T-helper 17 cell (primary cell): ENCODE measurements around the gene INPP4A. TPM values are rescaled to one million over a fixed set of nuclear protein-coding genes. Genes with fewer than 3 reads are reported as not detected.

Experiments used
- ATAC-seq: fragments of 150-1000 bp; cut with Tn5 transposase; 2 replicates; pipeline ENCODE4 v1.10.0; 2021; ENCODE audit warnings: mild to moderate bottlenecking, moderate library complexity
- DNase-seq, 3 donors: peaks; one replicate each; pipeline versions ENCODE4 v3.0.0 to v3.0.0-alpha.2; 2020 to 2021
- H3K9me3 ChIP-seq: one replicate; pipeline ENCODE4 v1.7.0; 2013; ENCODE audit warnings: low read length, mild to moderate bottlenecking; ENCODE audit not compliant: control insufficient read depth, poor library complexity, severe bottlenecking
- H3K27ac Mint-ChIP-seq: one replicate; pipeline ENCODE4 v1.8.0; 2022; ENCODE audit warnings: mild to moderate bottlenecking, moderate library complexity, mixed read lengths
- H3K27me3 Mint-ChIP-seq: one replicate; pipeline ENCODE4 v1.8.0; 2022; ENCODE audit warnings: mixed read lengths
- H3K36me3 Mint-ChIP-seq: one replicate; pipeline ENCODE4 v1.8.0; 2022; ENCODE audit warnings: low read depth, mixed read lengths
- H3K4me1 Mint-ChIP-seq: one replicate; pipeline ENCODE4 v1.8.0; 2022; ENCODE audit warnings: mild to moderate bottlenecking, mixed read lengths
- H3K4me3 Mint-ChIP-seq: one replicate; pipeline ENCODE4 v1.8.0; 2022; ENCODE audit warnings: mild to moderate bottlenecking, moderate library complexity, mixed read lengths
- total RNA-seq, 4 donors: library from RNA in 2 of 4; stranded (reverse) in 2 of 4; gene quantifications; one replicate each; pipeline ENCODE4 v1.2.3 and lab custom pipeline; 2022 to 2026

INPP4A gene
- total RNA-seq, 2 donors from 2014 or later, result 109 to 110 TPM

- DNase-seq (no peak), ATAC-seq (peak; percentile 9)
- Mint-ChIP-seq H3K4me1 (peaks cover 35% of the 10 kb centered on the region), H3K36me3 (peaks cover 8% of the 10 kb centered on the region), H3K4me3 (peak overlapping the region; percentile 99), H3K27ac (peak overlapping the region; percentile 98), H3K27me3 (no peaks in the 10 kb centered on the region)
- no peaks in the 10 kb centered on the region for H3K9me3 ChIP-seq
Observed at GRCh38 chr2:98445177-98445682, 572 bp downstream of the INPP4A start.

- no peaks in the 10 kb centered on the region for H3K9me3 ChIP-seq
- Mint-ChIP-seq H3K27me3 (no peaks in the 10 kb centered on the region), H3K4me1 (peaks cover 42% of the 10 kb centered on the region), H3K36me3 (peaks cover 8% of the 10 kb centered on the region), H3K4me3 (peak overlapping the region; percentile 99), H3K27ac (peak overlapping the region; percentile 98)
- ATAC-seq (no peak), DNase-seq (no peak)
Observed at GRCh38 chr2:98445683-98446581, 1.3 kb downstream of the INPP4A start.

- Mint-ChIP-seq H3K4me3 (peak overlapping the region; percentile 99), H3K4me1 (peaks cover 50% of the 10 kb centered on the region), H3K36me3 (peaks cover 8% of the 10 kb centered on the region), H3K27ac (peak overlapping the region; percentile 98), H3K27me3 (no peaks in the 10 kb centered on the region)
- no peaks in the 10 kb centered on the region for H3K9me3 ChIP-seq
- DNase-seq, result no peak
- ATAC-seq, result no peak
Observed at GRCh38 chr2:98446850-98447249, 2.2 kb downstream of the INPP4A start.

GRCh38 chr2:98448441-98449145, 3.9 kb downstream of the INPP4A start:
- Mint-ChIP-seq H3K27me3 (no peaks in the 10 kb centered on the region), H3K4me3 (peak overlapping the region; percentile 81), H3K36me3 (peaks cover 4% of the 10 kb centered on the region), H3K4me1 (peaks cover 65% of the 10 kb centered on the region), H3K27ac (peak overlapping the region; percentile 98)
- DNase-seq (no peak), ATAC-seq (peak; percentile 81)
- H3K9me3 ChIP-seq, result no peaks in the 10 kb centered on the region

- ATAC-seq (no peak), DNase-seq (no peak)
- no peaks in the 10 kb centered on the region for H3K36me3 Mint-ChIP-seq
- no peaks in the 10 kb centered on the region for H3K9me3 ChIP-seq
- peak overlapping the region; percentile 98 for H3K27ac Mint-ChIP-seq
- no peaks in the 10 kb centered on the region for H3K27me3 Mint-ChIP-seq
- H3K4me3 Mint-ChIP-seq, result peak overlapping the region; percentile 77
- H3K4me1 Mint-ChIP-seq, result peaks cover 78% of the 10 kb centered on the region
Observed at GRCh38 chr2:98452396-98453027, 7.9 kb downstream of the INPP4A start.

GRCh38 chr2:98453083-98453482, 8.4 kb downstream of the INPP4A start:
- Mint-ChIP-seq H3K4me1 (peaks cover 77% of the 10 kb centered on the region), H3K4me3 (peak overlapping the region; percentile 77)

GRCh38 chr2:98453531-98453930, 8.9 kb downstream of the INPP4A start:
- Mint-ChIP-seq H3K4me3 (peak overlapping the region; percentile 77), H3K27me3 (no peaks in the 10 kb centered on the region), H3K4me1 (peaks cover 79% of the 10 kb centered on the region), H3K36me3 (no peaks in the 10 kb centered on the region), H3K27ac (peak overlapping the region; percentile 98)
- no peaks in the 10 kb centered on the region for H3K9me3 ChIP-seq
- DNase-seq (no peak), ATAC-seq (no peak)

More at GRCh38 chr2:98453083-98453482, 8.4 kb downstream of the INPP4A start:
- Mint-ChIP-seq H3K27me3 (no peaks in the 10 kb centered on the region), H3K27ac (peak overlapping the region; percentile 98), H3K36me3 (no peaks in the 10 kb centered on the region)
- no peak for ATAC-seq
- no peak for DNase-seq
- no peaks in the 10 kb centered on the region for H3K9me3 ChIP-seq

GRCh38 chr2:98454073-98454472, 9.4 kb downstream of the INPP4A start:
- Mint-ChIP-seq H3K4me3 (peak overlapping the region; percentile 85), H3K36me3 (no peaks in the 10 kb centered on the region), H3K27me3 (no peaks in the 10 kb centered on the region)

GRCh38 chr2:98454500-98455235, 10.0 kb downstream of the INPP4A start:
- Mint-ChIP-seq H3K4me3 (peak overlapping the region; percentile 85), H3K4me1 (peaks cover 82% of the 10 kb centered on the region), H3K36me3 (no peaks in the 10 kb centered on the region), H3K27ac (peak overlapping the region; percentile 98), H3K27me3 (no peaks in the 10 kb centered on the region)
- ATAC-seq (peak; percentile 55), DNase-seq (no peak)
- no peaks in the 10 kb centered on the region for H3K9me3 ChIP-seq

More at GRCh38 chr2:98454073-98454472, 9.4 kb downstream of the INPP4A start:
- Mint-ChIP-seq H3K27ac (peak overlapping the region; percentile 98), H3K4me1 (peaks cover 80% of the 10 kb centered on the region)
- H3K9me3 ChIP-seq, result no peaks in the 10 kb centered on the region
- no peak for ATAC-seq
- DNase-seq, result no peak

GRCh38 chr2:98455494-98455976, 10.9 kb downstream of the INPP4A start:
- peaks cover 82% of the 10 kb centered on the region for H3K4me1 Mint-ChIP-seq
- H3K27me3 Mint-ChIP-seq, result no peaks in the 10 kb centered on the region
- peak overlapping the region; percentile 98 for H3K27ac Mint-ChIP-seq
- no peaks in the 10 kb centered on the region for H3K9me3 ChIP-seq
- H3K36me3 Mint-ChIP-seq, result no peaks in the 10 kb centered on the region
- no peak for DNase-seq
- ATAC-seq, result peak; percentile 73
- H3K4me3 Mint-ChIP-seq, result peak overlapping the region; percentile 83

- peak overlapping the region; percentile 98 for H3K27ac Mint-ChIP-seq
- no peaks in the 10 kb centered on the region for H3K9me3 ChIP-seq
- no peaks in the 10 kb centered on the region for H3K27me3 Mint-ChIP-seq
- ATAC-seq, result no peak
- DNase-seq, result no peak
- no peaks in the 10 kb centered on the region for H3K36me3 Mint-ChIP-seq
- peaks cover 82% of the 10 kb centered on the region for H3K4me1 Mint-ChIP-seq
- H3K4me3 Mint-ChIP-seq, result peak overlapping the region; percentile 25
Observed at GRCh38 chr2:98457045-98457696, 12.5 kb downstream of the INPP4A start.

GRCh38 chr2:98458207-98458606, 13.5 kb downstream of the INPP4A start:
- ATAC-seq (peak; percentile 46), DNase-seq (no peak)
- no peaks in the 10 kb centered on the region for H3K9me3 ChIP-seq
- Mint-ChIP-seq H3K36me3 (no peaks in the 10 kb centered on the region), H3K27me3 (no peaks in the 10 kb centered on the region), H3K4me1 (peaks cover 77% of the 10 kb centered on the region), H3K4me3 (peak overlapping the region; percentile 61), H3K27ac (peak overlapping the region; percentile 97)
